Activated naive CD8-positive, alpha-beta T cell treated with anti-CD3 and anti-CD28 coated beads, Interleukin-2, amount 50 U/mL, for 24 hours (primary cell): Measurements from ENCODE around the gene JAZF1.
A peak's percentile ranks its signal among the peaks of the same experiment; 100 is the strongest.

ENCODE experiments used
- ATAC-seq: fragments of 150-1000 bp; cut with Tn5 transposase; one replicate; pipeline ENCODE4 v1.10.0; 2021
- DNase-seq: peaks from one replicate; pipeline ENCODE4 v3.0.0; 2021
- H3K27ac Mint-ChIP-seq: one replicate; pipeline ENCODE4 v1.8.0; 2021; ENCODE audit warnings: mild to moderate bottlenecking, mixed read lengths
- H3K27me3 Mint-ChIP-seq: one replicate; pipeline ENCODE4 v1.8.0; 2021; ENCODE audit warnings: mixed read lengths
- H3K36me3 Mint-ChIP-seq: one replicate; pipeline ENCODE4 v1.8.0; 2021; ENCODE audit warnings: low read depth, mixed read lengths
- H3K4me1 Mint-ChIP-seq: one replicate; pipeline ENCODE4 v1.8.0; 2021; ENCODE audit warnings: mixed read lengths
- H3K4me3 Mint-ChIP-seq: one replicate; pipeline ENCODE4 v1.8.0; 2021; ENCODE audit warnings: mild to moderate bottlenecking, moderate library complexity, mixed read lengths
- H3K9me3 Mint-ChIP-seq: one replicate; pipeline ENCODE4 v1.8.0; 2021; ENCODE audit warnings: mixed read lengths

Gene JAZF1

DNA sequence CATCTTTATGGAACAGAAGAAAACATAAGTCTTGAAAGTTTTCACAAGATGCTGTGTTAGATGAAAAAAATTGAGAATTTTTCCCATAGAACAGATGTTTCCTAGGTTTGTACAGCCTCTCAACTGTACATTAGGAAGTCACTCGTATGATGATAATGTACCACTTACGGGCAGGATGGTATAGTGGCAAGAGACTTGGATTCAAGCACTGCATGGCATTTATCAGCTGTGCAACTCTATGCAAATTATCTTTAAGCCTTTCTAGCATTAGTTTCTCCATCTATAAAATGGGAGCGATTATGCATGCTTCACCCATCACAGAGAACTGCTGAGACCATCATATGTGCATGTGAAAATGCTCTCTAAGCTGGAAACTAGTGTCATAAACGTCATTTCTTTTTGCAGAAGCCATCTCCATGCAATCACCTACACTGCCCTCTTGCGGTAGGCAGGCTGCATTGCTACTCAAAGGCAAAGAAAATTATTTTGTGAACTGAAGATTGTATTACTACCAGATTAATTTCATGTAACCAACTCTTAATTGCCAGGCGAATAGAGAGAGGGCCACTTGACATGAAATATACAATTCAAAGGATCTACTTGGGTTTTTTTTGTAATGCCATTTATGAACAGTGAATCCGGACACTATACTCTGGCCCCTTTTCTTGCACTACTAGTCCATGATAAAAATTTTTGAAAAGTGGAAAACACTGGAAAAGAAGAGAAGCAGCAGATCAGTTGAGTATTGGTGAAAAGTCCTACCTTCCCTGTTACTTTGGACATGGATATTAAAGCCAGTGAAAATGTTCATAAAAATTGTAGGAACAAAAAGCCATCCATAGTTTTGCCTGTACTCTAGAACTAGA is 102.3 kb downstream of the JAZF1 start:
- no peaks in the 10 kb centered on the region for H3K36me3 Mint-ChIP-seq
- no peak for ATAC-seq
- no peaks in the 10 kb centered on the region for H3K9me3 Mint-ChIP-seq
- DNase-seq: peak; percentile 52
- no peak overlapping the region for H3K27ac Mint-ChIP-seq
- no peak overlapping the region for H3K4me3 Mint-ChIP-seq
- H3K27me3 Mint-ChIP-seq: no peaks in the 10 kb centered on the region
- peaks cover 6% of the 10 kb centered on the region for H3K4me1 Mint-ChIP-seq

DNA sequence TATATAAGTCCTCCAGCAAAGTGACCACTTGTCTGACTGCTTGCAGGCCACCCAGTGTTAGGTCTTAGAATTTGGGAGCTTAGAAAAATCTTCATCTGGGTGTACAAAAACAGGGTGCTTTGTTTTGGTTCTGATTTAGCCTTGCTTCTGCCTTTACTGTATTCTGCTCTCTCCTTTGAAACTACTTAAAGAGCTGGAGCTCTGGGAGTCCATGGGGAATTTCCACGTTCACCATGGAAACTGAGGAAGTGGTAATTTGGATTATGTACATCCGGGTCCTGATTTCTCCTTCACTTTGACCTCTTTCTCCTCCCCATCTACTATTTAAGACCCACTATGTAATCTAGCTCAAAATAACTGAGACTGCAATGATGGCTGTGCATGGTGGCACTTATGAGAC is 103.0 kb downstream of the JAZF1 start:
- ATAC-seq (no peak), DNase-seq (no peak)
- Mint-ChIP-seq H3K4me3 (no peak overlapping the region), H3K9me3 (no peaks in the 10 kb centered on the region), H3K27ac (no peak overlapping the region), H3K36me3 (no peaks in the 10 kb centered on the region), H3K4me1 (peaks cover 6% of the 10 kb centered on the region), H3K27me3 (no peaks in the 10 kb centered on the region)

DNA sequence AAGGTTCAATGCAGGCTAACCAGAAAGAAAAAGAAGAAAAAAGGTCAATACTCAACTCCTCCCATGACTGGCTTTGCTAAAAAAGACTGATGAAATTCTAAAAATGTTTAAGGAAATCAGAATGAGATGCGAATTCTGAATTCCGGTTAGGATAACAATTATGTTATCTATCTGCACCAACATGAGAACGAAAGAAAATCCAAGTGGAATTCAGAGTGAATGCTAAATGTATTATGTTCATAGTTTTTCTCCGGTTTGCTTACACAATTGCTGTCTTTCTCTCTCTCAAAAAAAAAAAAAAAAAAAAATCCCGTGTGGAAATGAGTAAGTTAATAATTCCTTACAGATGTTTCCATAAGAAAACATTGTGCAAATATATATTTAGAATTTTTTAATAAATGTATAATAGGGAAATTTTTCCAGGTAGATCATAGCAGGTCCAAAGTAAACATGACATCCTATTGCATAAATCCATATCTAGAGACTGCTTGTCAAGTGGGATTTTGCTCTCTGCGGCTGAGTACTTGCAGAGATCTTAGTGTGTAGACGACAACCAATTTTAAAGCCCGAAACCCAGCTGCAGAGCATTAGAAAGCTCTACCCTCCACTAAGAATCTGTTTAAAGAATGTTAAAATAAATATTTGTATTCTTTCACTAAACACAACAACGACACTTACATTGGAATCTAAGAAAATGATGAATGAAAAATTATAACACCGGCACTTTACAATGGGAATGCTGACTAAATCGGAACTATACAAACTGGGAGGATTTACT is 104.0 kb downstream of the JAZF1 start:
- H3K4me1 Mint-ChIP-seq: peaks cover 6% of the 10 kb centered on the region
- H3K27ac Mint-ChIP-seq: no peak overlapping the region
- no peak overlapping the region for H3K4me3 Mint-ChIP-seq
- no peak for DNase-seq
- no peaks in the 10 kb centered on the region for H3K27me3 Mint-ChIP-seq
- H3K9me3 Mint-ChIP-seq: no peaks in the 10 kb centered on the region
- no peaks in the 10 kb centered on the region for H3K36me3 Mint-ChIP-seq
- no peak for ATAC-seq

DNA sequence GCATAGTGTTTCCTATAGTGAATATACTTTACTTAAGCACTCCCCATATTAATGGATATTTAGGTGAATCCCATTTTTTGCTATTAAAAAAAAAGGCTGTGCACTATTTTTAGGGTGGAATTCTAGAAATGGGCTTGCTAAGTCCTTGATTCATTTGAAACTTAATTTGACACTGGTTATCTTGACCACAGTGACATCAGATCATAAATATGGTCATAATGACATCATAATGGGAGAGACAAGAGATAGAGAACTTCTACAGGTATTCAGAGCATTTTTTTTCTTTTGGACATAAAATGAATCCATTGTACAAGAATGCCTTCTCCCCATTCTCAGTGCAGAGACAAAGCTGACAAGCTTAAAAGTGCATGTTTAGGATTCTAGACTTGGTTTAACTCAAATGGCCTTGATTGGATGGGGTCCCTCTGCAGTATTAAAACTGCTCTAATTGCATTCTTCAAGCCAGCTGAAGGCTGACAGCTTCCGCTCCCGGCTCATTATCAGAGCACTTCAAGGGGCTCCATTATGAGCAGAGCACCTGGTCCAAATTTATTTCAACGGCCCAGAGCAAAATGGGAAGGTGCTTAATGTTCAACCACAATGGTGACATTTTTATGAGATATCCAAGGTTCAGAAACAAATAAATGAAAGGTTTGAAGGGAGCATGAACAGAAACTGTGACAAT is 104.8 kb downstream of the JAZF1 start:
- DNase-seq: no peak
- Mint-ChIP-seq H3K27me3 (no peaks in the 10 kb centered on the region), H3K4me1 (peaks cover 4% of the 10 kb centered on the region), H3K27ac (no peak overlapping the region), H3K9me3 (no peaks in the 10 kb centered on the region), H3K36me3 (no peaks in the 10 kb centered on the region), H3K4me3 (no peak overlapping the region)
- ATAC-seq: no peak

DNA sequence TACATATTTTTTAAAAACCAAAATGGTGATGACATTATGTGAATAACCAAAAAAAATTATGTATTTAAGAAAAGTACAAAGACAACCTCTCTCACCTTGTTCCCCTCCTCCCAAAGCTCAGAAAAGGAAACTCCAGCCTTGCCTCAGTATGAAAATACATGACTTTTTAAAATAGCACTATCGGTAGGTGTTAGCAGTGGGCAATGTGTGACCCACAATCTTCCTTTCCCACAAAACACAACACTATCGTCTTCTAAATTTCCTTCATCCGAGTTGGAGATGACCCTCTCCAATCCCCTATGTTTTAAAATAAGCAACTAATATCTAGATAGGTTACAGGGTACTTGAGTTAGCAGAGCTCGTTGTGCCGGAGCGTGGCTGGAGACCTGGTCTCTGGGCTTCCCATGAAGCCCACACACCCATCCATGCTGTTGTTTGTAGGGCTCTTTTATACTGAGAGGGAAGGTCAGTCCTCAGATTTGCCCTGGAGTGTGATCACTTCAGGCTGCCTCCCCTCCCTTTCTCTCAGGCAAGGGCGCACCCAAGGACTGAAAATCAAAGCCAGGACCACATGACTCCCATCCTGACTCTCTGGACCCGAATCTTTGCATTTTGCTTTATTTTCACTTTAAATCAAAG is 107.6 kb downstream of the JAZF1 start:
- DNase-seq: no peak

DNA sequence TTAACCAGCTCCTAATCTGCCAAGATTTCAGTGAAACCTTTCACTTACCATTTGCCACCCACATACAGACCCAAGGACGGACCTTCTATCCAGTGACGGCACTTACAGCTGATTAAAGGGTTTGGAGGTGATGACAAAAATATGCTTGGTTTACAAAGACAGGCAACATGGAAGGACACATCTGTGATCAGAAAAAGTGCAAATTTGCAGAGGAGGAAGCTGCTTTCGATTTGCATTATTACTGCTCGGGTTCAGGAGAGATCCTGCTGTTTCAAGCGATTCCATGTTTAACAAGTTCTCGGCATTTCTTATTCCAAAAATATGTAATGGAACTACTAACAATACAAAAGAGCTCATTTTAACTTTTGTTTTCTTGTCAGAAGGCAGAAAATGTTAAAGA is 109.0 kb downstream of the JAZF1 start:
- Mint-ChIP-seq H3K36me3 (no peaks in the 10 kb centered on the region), H3K9me3 (no peaks in the 10 kb centered on the region), H3K27me3 (no peaks in the 10 kb centered on the region), H3K4me3 (no peak overlapping the region), H3K27ac (no peak overlapping the region), H3K4me1 (peaks cover 6% of the 10 kb centered on the region)
- DNase-seq: no peak
- no peak for ATAC-seq

More for the DNA sequence above, 107.6 kb downstream of the JAZF1 start:
- Mint-ChIP-seq H3K36me3 (no peaks in the 10 kb centered on the region), H3K4me3 (no peak overlapping the region), H3K27ac (no peak overlapping the region), H3K27me3 (no peaks in the 10 kb centered on the region), H3K4me1 (peaks cover 6% of the 10 kb centered on the region), H3K9me3 (no peaks in the 10 kb centered on the region)
- no peak for ATAC-seq

DNA sequence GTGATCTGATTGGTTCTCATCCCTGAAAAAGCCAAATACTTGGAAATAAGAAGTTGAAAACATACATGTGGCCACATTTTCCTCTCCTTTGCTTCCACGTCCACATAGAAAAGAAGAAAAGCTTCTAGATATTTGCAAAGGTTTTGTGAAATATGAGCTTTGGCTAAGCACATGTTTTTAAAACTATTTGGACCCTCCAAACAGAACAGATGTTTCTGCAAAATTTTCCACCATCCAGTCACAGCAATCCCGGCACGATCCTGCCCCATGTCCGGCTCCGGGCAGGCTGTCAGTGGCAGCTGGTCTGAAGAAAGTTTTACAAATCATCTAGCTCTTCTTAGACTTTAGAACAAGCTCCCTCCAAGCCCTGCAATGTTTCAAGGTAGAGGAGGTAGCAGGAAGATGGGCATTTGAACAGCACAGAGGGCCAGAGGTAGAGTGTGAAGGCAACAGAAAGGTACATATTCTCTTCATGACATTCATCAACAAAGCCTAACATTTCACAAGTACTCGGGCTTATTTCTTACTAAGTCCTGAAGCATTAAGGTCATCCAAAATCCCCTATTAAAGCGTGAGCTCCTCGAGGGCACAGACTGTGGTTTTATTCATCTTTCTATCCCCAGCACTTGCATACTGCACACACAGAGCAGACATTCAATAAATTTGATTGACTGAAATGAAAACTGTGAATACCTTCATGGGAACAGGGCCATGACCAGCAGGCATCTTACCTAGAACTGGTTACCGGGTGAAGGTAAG is 110.1 kb downstream of the JAZF1 start:
- Mint-ChIP-seq H3K27me3 (no peaks in the 10 kb centered on the region), H3K36me3 (no peaks in the 10 kb centered on the region)
- no peak for DNase-seq

DNA sequence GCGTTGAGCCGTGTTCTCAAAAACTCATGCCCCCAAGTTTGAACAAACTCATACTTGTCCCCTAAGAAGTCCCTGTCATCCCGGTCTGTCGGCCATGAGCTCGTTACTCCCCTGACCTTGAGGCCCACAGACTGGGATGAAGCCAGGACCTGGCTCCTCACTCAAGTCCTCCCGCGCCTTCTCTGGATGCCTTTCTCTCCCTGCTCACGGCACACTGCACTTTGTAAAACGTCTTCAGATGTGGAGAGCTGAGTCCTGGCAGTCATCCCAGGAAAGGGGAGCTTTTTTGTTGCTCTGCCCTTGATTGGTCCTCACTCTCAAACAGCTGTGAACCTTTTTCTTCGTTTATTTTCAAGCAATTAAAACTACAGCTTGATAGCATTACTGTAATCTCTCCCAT is 110.8 kb downstream of the JAZF1 start:
- peaks cover 3% of the 10 kb centered on the region for H3K36me3 Mint-ChIP-seq
- no peak overlapping the region for H3K4me3 Mint-ChIP-seq
- H3K27me3 Mint-ChIP-seq: no peaks in the 10 kb centered on the region
- no peak overlapping the region for H3K27ac Mint-ChIP-seq
- H3K4me1 Mint-ChIP-seq: peaks cover 10% of the 10 kb centered on the region
- ATAC-seq: no peak
- DNase-seq: no peak
- H3K9me3 Mint-ChIP-seq: no peaks in the 10 kb centered on the region

More for the DNA sequence above, 110.1 kb downstream of the JAZF1 start:
- H3K27ac Mint-ChIP-seq: no peak overlapping the region
- no peaks in the 10 kb centered on the region for H3K9me3 Mint-ChIP-seq
- no peak for ATAC-seq
- peaks cover 6% of the 10 kb centered on the region for H3K4me1 Mint-ChIP-seq
- no peak overlapping the region for H3K4me3 Mint-ChIP-seq

DNA sequence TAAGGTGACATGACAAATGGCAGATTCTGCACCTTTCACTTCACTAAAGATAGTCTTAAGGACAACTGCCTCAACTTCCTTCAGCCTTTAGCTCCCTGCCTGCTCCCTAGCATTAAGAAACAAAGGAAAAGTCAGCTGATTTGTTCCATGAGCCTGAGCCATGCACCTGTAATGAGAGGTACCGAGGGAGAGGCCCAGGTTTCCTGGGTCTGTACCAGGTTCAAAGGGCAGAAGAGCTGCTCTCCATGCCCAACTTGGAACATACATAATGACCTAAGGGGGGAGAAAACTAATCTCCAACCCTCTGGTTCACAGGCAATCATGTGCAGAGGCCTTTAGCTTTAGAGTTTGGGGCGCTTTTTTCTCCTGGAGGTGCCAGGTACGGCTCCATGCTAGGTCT is 111.2 kb downstream of the JAZF1 start:
- peaks cover 3% of the 10 kb centered on the region for H3K36me3 Mint-ChIP-seq
- H3K4me3 Mint-ChIP-seq: no peak overlapping the region
- no peak overlapping the region for H3K27ac Mint-ChIP-seq
- DNase-seq (no peak), ATAC-seq (no peak)
- no peaks in the 10 kb centered on the region for H3K27me3 Mint-ChIP-seq
- peaks cover 10% of the 10 kb centered on the region for H3K4me1 Mint-ChIP-seq
- no peaks in the 10 kb centered on the region for H3K9me3 Mint-ChIP-seq

DNA sequence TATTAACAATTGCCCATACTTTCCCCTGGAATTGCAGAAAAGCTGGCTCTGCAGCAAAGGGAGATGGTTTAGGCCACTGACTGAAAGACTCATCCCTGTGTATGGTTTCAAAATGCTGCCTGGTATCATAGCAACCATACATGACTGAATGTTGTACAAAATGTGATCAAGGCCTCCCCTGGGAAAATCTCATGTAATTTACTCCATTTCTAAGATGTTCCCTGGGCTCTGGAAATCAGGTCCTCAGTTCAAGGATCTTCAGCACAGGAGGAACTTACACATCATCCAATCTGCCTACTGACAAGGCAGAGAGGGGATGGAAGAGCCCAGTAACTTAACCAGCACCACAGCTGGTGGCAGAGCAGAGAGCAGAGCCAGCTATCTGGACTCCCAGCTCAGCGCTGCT is 111.8 kb downstream of the JAZF1 start:
- DNase-seq (no peak), ATAC-seq (no peak)
- peaks cover 3% of the 10 kb centered on the region for H3K36me3 Mint-ChIP-seq
- H3K9me3 Mint-ChIP-seq: no peaks in the 10 kb centered on the region
- no peak overlapping the region for H3K4me3 Mint-ChIP-seq
- H3K4me1 Mint-ChIP-seq: peaks cover 13% of the 10 kb centered on the region
- no peaks in the 10 kb centered on the region for H3K27me3 Mint-ChIP-seq
- no peak overlapping the region for H3K27ac Mint-ChIP-seq

DNA sequence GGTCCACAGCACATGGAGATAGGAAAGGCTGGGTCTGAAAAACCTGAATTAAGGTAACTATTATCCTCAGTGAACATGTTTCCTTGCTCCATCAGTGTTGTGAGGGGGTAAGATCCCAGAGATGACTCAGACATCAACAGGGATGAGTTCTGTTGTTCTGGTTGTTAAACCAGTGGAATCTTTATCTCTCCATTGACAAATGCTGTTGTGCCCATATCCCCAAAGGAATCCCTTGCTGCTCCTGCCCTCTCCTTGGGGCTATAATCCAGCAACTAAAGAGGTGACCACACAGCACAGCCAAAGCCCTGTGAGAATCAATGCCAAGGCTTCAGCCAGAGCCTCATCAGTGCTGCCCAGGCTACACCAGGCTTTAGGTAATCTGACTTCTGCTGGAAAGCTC is 113.4 kb downstream of the JAZF1 start:
- no peaks in the 10 kb centered on the region for H3K27me3 Mint-ChIP-seq
- peaks cover 24% of the 10 kb centered on the region for H3K4me1 Mint-ChIP-seq
- ATAC-seq (no peak), DNase-seq (no peak)
- no peak overlapping the region for H3K4me3 Mint-ChIP-seq
- no peak overlapping the region for H3K27ac Mint-ChIP-seq
- no peaks in the 10 kb centered on the region for H3K9me3 Mint-ChIP-seq
- peaks cover 5% of the 10 kb centered on the region for H3K36me3 Mint-ChIP-seq

DNA sequence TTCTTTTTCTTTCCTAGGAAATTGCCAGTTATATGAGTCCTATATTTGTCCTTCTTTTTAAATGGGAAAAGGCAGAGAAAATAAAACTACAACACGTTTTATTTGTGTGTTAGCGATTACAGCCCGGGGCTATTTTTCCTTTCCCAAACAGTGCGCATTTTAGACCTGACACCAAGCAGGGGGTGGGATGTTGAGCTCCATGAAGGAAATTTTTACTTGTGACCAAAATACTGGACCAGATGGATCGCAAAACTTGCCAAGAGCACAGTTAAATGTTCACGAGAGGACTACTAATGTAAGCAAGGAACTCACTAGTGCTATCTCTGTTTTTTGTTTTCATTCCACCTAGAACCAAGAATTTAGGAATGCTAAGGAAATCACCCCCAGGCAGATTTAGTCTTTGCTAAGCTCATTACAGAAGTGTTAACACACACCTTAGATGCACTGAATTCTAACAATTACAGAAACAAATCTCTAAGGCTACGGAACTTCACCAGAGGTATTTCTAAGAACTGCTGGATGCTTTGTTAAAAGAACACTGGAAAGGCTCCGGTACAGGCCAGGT is 114.8 kb downstream of the JAZF1 start:
- DNase-seq (no peak), ATAC-seq (no peak)
- Mint-ChIP-seq H3K27ac (no peak overlapping the region), H3K4me1 (peaks cover 24% of the 10 kb centered on the region), H3K4me3 (no peak overlapping the region), H3K36me3 (peaks cover 5% of the 10 kb centered on the region), H3K27me3 (no peaks in the 10 kb centered on the region), H3K9me3 (no peaks in the 10 kb centered on the region)

DNA sequence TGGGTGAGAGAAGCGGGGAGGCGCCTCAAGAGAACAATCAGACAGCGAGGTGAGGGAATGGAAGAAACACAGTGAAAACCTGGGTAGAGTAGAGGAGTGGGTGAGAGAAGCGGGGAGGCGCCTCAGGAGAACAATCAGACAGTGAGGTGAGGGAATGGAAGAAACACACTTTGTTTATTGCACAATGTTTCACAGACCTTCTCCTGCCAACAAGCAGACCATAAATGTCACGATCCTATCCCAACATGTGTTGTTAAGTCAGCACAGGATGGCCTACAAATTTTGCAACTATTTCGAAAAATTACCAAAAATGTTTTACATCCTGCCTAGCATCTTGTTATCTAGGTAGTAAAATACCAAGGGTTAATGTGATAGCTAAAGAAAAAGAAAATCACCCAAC is 115.3 kb downstream of the JAZF1 start:
- Mint-ChIP-seq H3K27ac (no peak overlapping the region), H3K36me3 (peaks cover 5% of the 10 kb centered on the region), H3K27me3 (no peaks in the 10 kb centered on the region), H3K4me3 (no peak overlapping the region), H3K4me1 (peaks cover 23% of the 10 kb centered on the region), H3K9me3 (no peaks in the 10 kb centered on the region)
- ATAC-seq (no peak), DNase-seq (no peak)
